Karpas-422 (cell line): ENCODE measurements around the gene TBL3. TPM values are rescaled to one million over a fixed set of nuclear protein-coding genes. Genes with fewer than 3 reads are reported as not detected.

Experiments
- DNase-seq: peaks from one replicate; pipeline ENCODE4 v3.0.0-alpha.2; 2015
- H2AFZ ChIP-seq: fragments of 200-600 bp; sonication (generic); 2 replicates; pipeline ENCODE4 v1.6.1; 2014; ENCODE audit warnings: antibody characterized with exemption, low read length, mixed read lengths
- H3K27ac ChIP-seq: fragments of 200-600 bp; sonication (generic); 2 replicates; pipeline ENCODE4 v1.5.1; 2014; ENCODE audit warnings: mild to moderate bottlenecking, low read length, moderate library complexity
- H3K27me3 ChIP-seq: fragments of 200-600 bp; sonication (generic); 2 replicates; pipeline ENCODE4 v1.6.1; 2014; ENCODE audit warnings: low read length, mixed read lengths
- H3K36me3 ChIP-seq: fragments of 200-600 bp; sonication (generic); 2 replicates; pipeline ENCODE4 v1.6.1; 2014; ENCODE audit warnings: low read length, mixed read lengths; ENCODE audit not compliant: insufficient read depth
- H3K4me1 ChIP-seq: fragments of 200-600 bp; sonication (generic); 2 replicates; pipeline ENCODE4 v1.6.1; 2014; ENCODE audit warnings: mild to moderate bottlenecking, low read length, mixed read lengths
- H3K4me2 ChIP-seq: fragments of 200-600 bp; sonication (generic); 2 replicates; pipeline ENCODE4 v1.6.1; 2014; ENCODE audit warnings: low read length, low read depth, mild to moderate bottlenecking; ENCODE audit not compliant: poor library complexity, severe bottlenecking
- H3K4me3 ChIP-seq: fragments of 200-600 bp; sonication (generic); 2 replicates; pipeline ENCODE4 v1.5.1; 2014; ENCODE audit warnings: mild to moderate bottlenecking, antibody characterized with exemption, low read length, mixed read lengths
- H3K79me2 ChIP-seq: fragments of 200-600 bp; sonication (generic); 2 replicates; pipeline ENCODE4 v1.6.1; 2014; ENCODE audit warnings: mild to moderate bottlenecking, low read length, mixed read lengths
- H3K9ac ChIP-seq: fragments of 200-600 bp; sonication (generic); 2 replicates; pipeline ENCODE4 v1.6.0; 2014; ENCODE audit warnings: low read length
- H3K9me2 ChIP-seq: fragments of 200-600 bp; sonication (generic), shearing (Covaris generic); replicated peaks from 2 replicates; pipeline ENCODE4 v1.6.0; 2014; ENCODE audit warnings: mild to moderate bottlenecking, low read length, moderate library complexity; ENCODE audit not compliant: insufficient read depth
- H3K9me3 ChIP-seq: fragments of 300-700, 200-600 bp; sonication (generic); 2 replicates; pipeline ENCODE4 v1.6.1; 2014; ENCODE audit warnings: low read length, mixed read lengths
- H4K20me1 ChIP-seq: fragments of 200-600 bp; sonication (generic); 2 replicates; pipeline ENCODE4 v1.6.1; 2014; ENCODE audit warnings: mild to moderate bottlenecking, antibody characterized with exemption, low read length, low read depth; ENCODE audit not compliant: insufficient read depth
- total RNA-seq: library from RNA; depleted of rRNA; stranded (reverse); fragments of >200 nt; shearing (Covaris generic); gene quantifications from 2 replicates; pipeline ENCODE4 v1.2.3, GENCODE V29; 2014; ENCODE audit warnings: low replicate concordance

The TBL3 gene
- total RNA-seq, 1 experiment from 2014 or later = 25.4 TPM

GRCh38 chr16:1993731-1994131, 21.9 kb downstream of the TBL3 start:
- H3K4me1 ChIP-seq = peaks cover 21% of the 10 kb centered on the region
- H3K9me3 ChIP-seq = no peaks in the 10 kb centered on the region
- H4K20me1 ChIP-seq = no peaks in the 10 kb centered on the region
- no peaks in the 10 kb centered on the region for H3K9me2 ChIP-seq
- H3K36me3 ChIP-seq = no peaks in the 10 kb centered on the region; the same call in 1 of the 2 replicates
- H3K27me3 ChIP-seq = no peaks in the 10 kb centered on the region
- no peak overlapping the region for H3K4me2 ChIP-seq
- no peak for DNase-seq
- no peak overlapping the region for H3K9ac ChIP-seq
- H3K27ac ChIP-seq = no peak overlapping the region
- H2AFZ ChIP-seq = no peak overlapping the region
- no peak overlapping the region for H3K4me3 ChIP-seq
- no peaks in the 10 kb centered on the region for H3K79me2 ChIP-seq

- no peaks in the 10 kb centered on the region for H3K9me3 ChIP-seq
- peaks cover 7% of the 10 kb centered on the region for H3K36me3 ChIP-seq
- peaks cover 10% of the 10 kb centered on the region; the same call in 1 of the 2 replicates for H4K20me1 ChIP-seq
- H3K27ac ChIP-seq = no peak overlapping the region
- no peaks in the 10 kb centered on the region for H3K9me2 ChIP-seq
- H3K79me2 ChIP-seq = peaks cover under 1% of the 10 kb centered on the region; the same call in 1 of the 2 replicates
- no peaks in the 10 kb centered on the region for H3K27me3 ChIP-seq
- H2AFZ ChIP-seq = no peak overlapping the region
- no peaks in the 10 kb centered on the region for H3K4me1 ChIP-seq
- no peak overlapping the region for H3K4me2 ChIP-seq
- H3K4me3 ChIP-seq = no peak overlapping the region
- H3K9ac ChIP-seq = no peak overlapping the region
- no peak for DNase-seq
Observed at GRCh38 chr16:1997494-1998359, 25.9 kb downstream of the TBL3 start.

GRCh38 chr16:1998360-1998835, 26.5 kb downstream of the TBL3 start:
- Histone ChIP-seq H3K4me3 (no peak overlapping the region), H3K36me3 (peaks cover 11% of the 10 kb centered on the region), H3K9me3 (no peaks in the 10 kb centered on the region)

GRCh38 chr16:1998852-1999801, 27.3 kb downstream of the TBL3 start:
- H3K9me3 ChIP-seq = no peaks in the 10 kb centered on the region
- no peak for DNase-seq
- no peak overlapping the region for H3K4me3 ChIP-seq
- peaks cover 14% of the 10 kb centered on the region for H3K36me3 ChIP-seq
- no peak overlapping the region for H3K9ac ChIP-seq
- H3K79me2 ChIP-seq = peaks cover 11% of the 10 kb centered on the region
- H4K20me1 ChIP-seq = peaks cover 22% of the 10 kb centered on the region
- H3K27me3 ChIP-seq = no peaks in the 10 kb centered on the region
- no peak overlapping the region for H3K27ac ChIP-seq
- peaks cover 2% of the 10 kb centered on the region for H3K4me1 ChIP-seq
- H3K9me2 ChIP-seq = no peaks in the 10 kb centered on the region
- no peak overlapping the region for H3K4me2 ChIP-seq
- H2AFZ ChIP-seq = no peak overlapping the region

More at GRCh38 chr16:1998360-1998835, 26.5 kb downstream of the TBL3 start:
- H3K27ac ChIP-seq = no peak overlapping the region
- no peaks in the 10 kb centered on the region for H3K9me2 ChIP-seq
- DNase-seq = no peak
- H2AFZ ChIP-seq = no peak overlapping the region
- peaks cover 17% of the 10 kb centered on the region for H4K20me1 ChIP-seq
- H3K79me2 ChIP-seq = peaks cover 7% of the 10 kb centered on the region
- no peak overlapping the region for H3K9ac ChIP-seq
- no peak overlapping the region for H3K4me2 ChIP-seq
- H3K4me1 ChIP-seq = no peaks in the 10 kb centered on the region
- no peaks in the 10 kb centered on the region for H3K27me3 ChIP-seq

- H3K27ac ChIP-seq = no peak overlapping the region
- peaks cover 18% of the 10 kb centered on the region for H3K79me2 ChIP-seq
- no peaks in the 10 kb centered on the region for H3K9me3 ChIP-seq
- H3K9ac ChIP-seq = no peak overlapping the region
- no peak overlapping the region for H2AFZ ChIP-seq
- H3K4me2 ChIP-seq = no peak overlapping the region
- peaks cover 31% of the 10 kb centered on the region for H4K20me1 ChIP-seq
- H3K9me2 ChIP-seq = no peaks in the 10 kb centered on the region
- H3K4me1 ChIP-seq = peaks cover 9% of the 10 kb centered on the region
- peaks cover 14% of the 10 kb centered on the region for H3K36me3 ChIP-seq
- H3K27me3 ChIP-seq = no peaks in the 10 kb centered on the region
- no peak overlapping the region for H3K4me3 ChIP-seq
- no peak for DNase-seq
Observed at GRCh38 chr16:1999866-2000514, 28.1 kb downstream of the TBL3 start.

GRCh38 chr16:2001035-2001434, 29.2 kb downstream of the TBL3 start:
- H4K20me1 ChIP-seq = peaks cover 40% of the 10 kb centered on the region
- H3K4me3 ChIP-seq = no peak overlapping the region
- no peaks in the 10 kb centered on the region for H3K27me3 ChIP-seq
- no peak for DNase-seq
- H3K9me2 ChIP-seq = no peaks in the 10 kb centered on the region
- H3K27ac ChIP-seq = no peak overlapping the region
- H3K4me1 ChIP-seq = peaks cover 19% of the 10 kb centered on the region
- H3K36me3 ChIP-seq = peaks cover 14% of the 10 kb centered on the region
- H3K9me3 ChIP-seq = no peaks in the 10 kb centered on the region
- H3K4me2 ChIP-seq = no peak overlapping the region
- H3K79me2 ChIP-seq = peaks cover 28% of the 10 kb centered on the region
- H3K9ac ChIP-seq = no peak overlapping the region
- no peak overlapping the region for H2AFZ ChIP-seq

GRCh38 chr16:2001456-2002355, 29.9 kb downstream of the TBL3 start:
- Histone ChIP-seq H3K27ac (no peak overlapping the region), H3K27me3 (no peaks in the 10 kb centered on the region), H3K9me2 (no peaks in the 10 kb centered on the region), H3K36me3 (peaks cover 14% of the 10 kb centered on the region), H3K9me3 (no peaks in the 10 kb centered on the region), H3K79me2 (peaks cover 35% of the 10 kb centered on the region), H3K9ac (no peak overlapping the region), H3K4me3 (no peak overlapping the region), H4K20me1 (peaks cover 47% of the 10 kb centered on the region), H2AFZ (no peak overlapping the region), H3K4me1 (peaks cover 26% of the 10 kb centered on the region), H3K4me2 (no peak overlapping the region)
- no peak for DNase-seq
